Measurements from ENCODE around the gene GSE1. TPM values are rescaled to one million over a fixed set of nuclear protein-coding genes. Genes with fewer than 3 reads are reported as not detected.

Gene GSE1
- total and polyA plus RNA-seq, 2 experiments from 2014 or later, result 32.4 to 135 TPM

DNA sequence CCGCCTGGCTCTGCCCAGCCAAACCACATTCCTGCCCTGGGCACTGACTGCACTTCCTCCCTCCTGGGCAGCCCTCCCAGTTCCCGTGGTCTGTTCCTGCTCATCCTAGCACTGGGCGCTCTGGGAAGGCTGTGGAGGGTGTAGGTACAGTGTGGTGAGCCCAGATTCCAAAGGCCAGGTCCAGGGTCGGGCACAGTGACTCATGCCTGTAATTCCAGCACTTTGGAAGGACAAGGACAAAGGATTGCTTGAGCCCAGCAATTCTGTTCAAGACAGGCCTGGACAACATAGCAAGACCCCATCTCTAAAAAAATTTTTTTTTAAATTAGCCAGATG lies 107.1 kb downstream of the GSE1 start:
- DNase-seq (ENCODE audit: low spot score) (no peak), ATAC-seq (no peak)
- TF ChIP-seq POLR2AphosphoS5 (IDR thresholded peaks at IDR 0.05; ENCODE audit: low read depth) (no peak), CREB1 (CRISPR knock-in tag; IDR thresholded peaks at IDR 0.05; ENCODE audit: low read depth) (no peak), JUNB (IDR thresholded peaks at IDR 0.05; ENCODE audit: unreplicated experiment) (no peak), REST (IDR thresholded peaks at IDR 0.05; ENCODE audit: unreplicated experiment) (no peak), ETS1 (IDR thresholded peaks at IDR 0.05) (no peak), EZH2 (IDR thresholded peaks at IDR 0.05; ENCODE audit: low read depth, unreplicated experiment) (no peak), ZNF462 (CRISPR knock-in tag; IDR thresholded peaks at IDR 0.05) (no peak), STAT1 (IDR thresholded peaks at IDR 0.05; ENCODE audit: unreplicated experiment) (no peak), ZNF331 (CRISPR knock-in tag; IDR thresholded peaks at IDR 0.05; ENCODE audit: low read depth) (no peak), CTCF (conservative IDR thresholded peaks at IDR 0.05; ENCODE audit: low read depth in 2 of 2) (no peak), NANOG (IDR thresholded peaks at IDR 0.05; ENCODE audit: borderline replicate concordance) (no peak), ZNF114 (CRISPR knock-in tag; IDR thresholded peaks at IDR 0.05) (no peak), EZH2phosphoT487 (IDR thresholded peaks at IDR 0.05; ENCODE audit: unreplicated experiment) (no peak)
- no peaks in the 10 kb centered on the region for H3K9me2 ChIP-seq (ENCODE audit: insufficient read depth)
- Mint-ChIP-seq H3K27ac (no peak overlapping the region), H3K27me3 (ENCODE audit: insufficient read depth, low read depth, poor library complexity) (peaks cover 7% of the 10 kb centered on the region), H3K9me3 (no peaks in the 10 kb centered on the region), H3K36me3 (ENCODE audit: low read depth) (no peaks in the 10 kb centered on the region), H3K4me3 (no peak overlapping the region), H3K4me1 (peaks cover 8% of the 10 kb centered on the region)
- H3K4me3 ChIP-seq, result no peak overlapping the region
- no peaks in the 10 kb centered on the region for H3K36me3 ChIP-seq (ENCODE audit: insufficient read depth)
- H2AFZ ChIP-seq, result no peak overlapping the region
- H3K27ac ChIP-seq (ENCODE audit: low read depth), result no peak overlapping the region
- no peak overlapping the region for H3K4me2 ChIP-seq
- no peaks in the 10 kb centered on the region; the same call in 1 of the 2 replicates for H3K4me1 ChIP-seq (ENCODE audit: insufficient read depth)
- peaks cover 5% of the 10 kb centered on the region for H3F3A ChIP-seq (replicated peaks; ENCODE audit: low read depth)
- no peaks in the 10 kb centered on the region for H3K27me3 ChIP-seq (ENCODE audit: insufficient read depth)
- no peaks in the 10 kb centered on the region for H3K79me2 ChIP-seq (replicated peaks; ENCODE audit: insufficient read depth)
- 0 out of 2 replicates have a peak, but pooled peaks cover 4% of the 10 kb centered on the region for H4K20me1 ChIP-seq (replicated peaks; ENCODE audit: insufficient read depth)
